ENCODE data around the gene ASCL4.

DNA sequence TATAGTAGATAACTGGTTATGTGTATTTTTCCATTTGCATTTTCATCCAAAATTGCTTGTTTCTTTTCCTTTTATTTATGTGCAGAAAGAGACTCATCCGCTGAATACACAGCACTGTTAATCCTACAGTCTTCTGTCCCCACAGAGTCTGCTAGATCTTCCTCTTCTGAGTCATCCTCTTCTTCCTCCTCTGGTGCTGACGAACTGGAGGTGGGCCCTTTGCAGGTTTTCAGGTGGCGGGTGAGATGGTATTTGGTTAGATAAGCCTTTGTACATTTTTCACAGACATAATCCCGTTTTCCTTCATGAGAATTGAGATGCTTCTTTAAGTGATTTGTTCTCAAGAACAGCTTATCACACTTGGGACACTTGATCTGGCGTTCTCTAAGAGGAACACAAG, 40.4 kb upstream of the ASCL4 start:
- no peak for TF ChIP-seq POLR2A (IDR thresholded peaks at IDR 0.05)
- TF ChIP-seq CTCF (IDR thresholded peaks at IDR 0.05) = no peak

Measured in right lobe of liver (tissue), 4 donors.